ENCODE results near the gene CD209. TPM values are rescaled to one million over a fixed set of nuclear protein-coding genes. Genes with fewer than 3 reads are reported as not detected.

The CD209 gene
- total RNA-seq, 1 donor from 2014 or later, result 8.8 TPM

- intact Hi-C loops (cut with DNase I), result no loop called here
- Histone ChIP-seq H3K36me3 (no peaks in the 10 kb centered on the region), H3K9me3 (no peaks in the 10 kb centered on the region), H3K27ac (no peak overlapping the region), H3K4me3 (no peak overlapping the region), H3K4me1 (no peaks in the 10 kb centered on the region), H3K27me3 (no peaks in the 10 kb centered on the region)
- TF ChIP-seq CTCF (IDR thresholded peaks at IDR 0.05) (no peak), POLR2A (IDR thresholded peaks at IDR 0.05) (no peak), POLR2AphosphoS5 (IDR thresholded peaks at IDR 0.05; ENCODE audit: insufficient read depth in 1 of 2, low read depth in 1 of 2) (no peak)
- no peak for DNase-seq (ENCODE audit: extremely low spot score in 2 of 2)
Observed at GRCh38 chr19:7718668-7719067, 28.7 kb downstream of the CD209 start.

- Histone ChIP-seq H3K36me3 (no peaks in the 10 kb centered on the region), H3K9me3 (no peaks in the 10 kb centered on the region), H3K27ac (no peak overlapping the region), H3K27me3 (no peaks in the 10 kb centered on the region), H3K4me3 (no peak overlapping the region), H3K4me1 (no peaks in the 10 kb centered on the region)
- DNase-seq (ENCODE audit: extremely low spot score in 2 of 2), result no peak
- no peak for TF ChIP-seq CTCF (IDR thresholded peaks at IDR 0.05)
- no peak for TF ChIP-seq POLR2AphosphoS5 (IDR thresholded peaks at IDR 0.05; ENCODE audit: insufficient read depth in 1 of 2, low read depth in 1 of 2)
- no peak for TF ChIP-seq POLR2A (IDR thresholded peaks at IDR 0.05)
- intact Hi-C loops (cut with DNase I), result no loop called here
Observed at GRCh38 chr19:7716762-7717161, 30.6 kb downstream of the CD209 start.

GRCh38 chr19:7715671-7716070, 31.7 kb downstream of the CD209 start:
- intact Hi-C loops (cut with DNase I), result no loop called here

GRCh38 chr19:7710616-7711015, 36.7 kb downstream of the CD209 start:
- Histone ChIP-seq H3K27me3 (no peaks in the 10 kb centered on the region), H3K27ac (no peak overlapping the region), H3K9me3 (no peaks in the 10 kb centered on the region), H3K4me1 (no peaks in the 10 kb centered on the region), H3K4me3 (no peak overlapping the region), H3K36me3 (no peaks in the 10 kb centered on the region)
- TF ChIP-seq POLR2A (IDR thresholded peaks at IDR 0.05), result no peak
- TF ChIP-seq POLR2AphosphoS5 (IDR thresholded peaks at IDR 0.05; ENCODE audit: insufficient read depth in 1 of 2, low read depth in 1 of 2), result no peak
- TF ChIP-seq CTCF (IDR thresholded peaks at IDR 0.05), result no peak
- no peak for DNase-seq (ENCODE audit: extremely low spot score in 2 of 2)
- intact Hi-C loops (cut with DNase I), result no loop called here

More at GRCh38 chr19:7715671-7716070, 31.7 kb downstream of the CD209 start:
- H3K36me3 ChIP-seq, result no peaks in the 10 kb centered on the region
- no peak overlapping the region for H3K27ac ChIP-seq
- no peaks in the 10 kb centered on the region for H3K27me3 ChIP-seq
- H3K4me1 ChIP-seq, result no peaks in the 10 kb centered on the region
- no peak for TF ChIP-seq CTCF (IDR thresholded peaks at IDR 0.05)
- no peak for TF ChIP-seq POLR2AphosphoS5 (IDR thresholded peaks at IDR 0.05; ENCODE audit: insufficient read depth in 1 of 2, low read depth in 1 of 2)
- no peak for TF ChIP-seq POLR2A (IDR thresholded peaks at IDR 0.05)
- no peaks in the 10 kb centered on the region for H3K9me3 ChIP-seq
- H3K4me3 ChIP-seq, result no peak overlapping the region
- no peak for DNase-seq (ENCODE audit: extremely low spot score in 2 of 2)

GRCh38 chr19:7709932-7710460, 37.3 kb downstream of the CD209 start:
- Histone ChIP-seq H3K27me3 (no peaks in the 10 kb centered on the region), H3K36me3 (no peaks in the 10 kb centered on the region), H3K4me1 (no peaks in the 10 kb centered on the region), H3K9me3 (no peaks in the 10 kb centered on the region), H3K4me3 (no peak overlapping the region), H3K27ac (no peak overlapping the region)
- intact Hi-C loops (cut with DNase I), result no loop called here
- DNase-seq (ENCODE audit: extremely low spot score in 2 of 2), result no peak
- TF ChIP-seq POLR2A (IDR thresholded peaks at IDR 0.05) (no peak), POLR2AphosphoS5 (IDR thresholded peaks at IDR 0.05; ENCODE audit: insufficient read depth in 1 of 2, low read depth in 1 of 2) (no peak), CTCF (IDR thresholded peaks at IDR 0.05) (no peak)
